ENCODE results near the gene PARM1.

Gene PARM1

DNA sequence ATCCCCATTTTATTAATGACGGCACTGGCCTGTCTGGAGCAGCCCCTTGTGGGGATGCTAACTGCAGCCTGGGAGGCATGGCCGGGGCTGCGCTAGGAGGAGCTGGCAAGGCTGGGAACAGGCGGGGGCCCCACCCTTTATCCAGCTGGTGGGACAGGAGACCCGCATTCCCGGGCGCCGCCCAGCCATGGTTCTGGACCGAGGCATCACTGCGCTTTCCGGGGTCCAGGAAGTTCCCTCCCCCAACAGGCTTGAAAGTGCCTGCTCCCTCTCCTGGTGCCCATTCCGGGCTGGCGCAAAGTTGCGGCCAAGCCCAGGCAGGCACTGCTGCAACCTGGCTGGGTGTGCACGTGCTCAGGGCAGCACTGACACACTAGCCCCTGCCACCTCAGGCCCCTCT lies 124.5 kb downstream of the PARM1 start:
- TF ChIP-seq CTCF (IDR thresholded peaks at IDR 0.05): no peak
- H3K4me1 ChIP-seq (ENCODE audit: control insufficient read depth in 1 of 2, insufficient read depth in 1 of 2, low read depth in 1 of 2, low read length in 1 of 2): no peaks in the 10 kb centered on the region

DNA sequence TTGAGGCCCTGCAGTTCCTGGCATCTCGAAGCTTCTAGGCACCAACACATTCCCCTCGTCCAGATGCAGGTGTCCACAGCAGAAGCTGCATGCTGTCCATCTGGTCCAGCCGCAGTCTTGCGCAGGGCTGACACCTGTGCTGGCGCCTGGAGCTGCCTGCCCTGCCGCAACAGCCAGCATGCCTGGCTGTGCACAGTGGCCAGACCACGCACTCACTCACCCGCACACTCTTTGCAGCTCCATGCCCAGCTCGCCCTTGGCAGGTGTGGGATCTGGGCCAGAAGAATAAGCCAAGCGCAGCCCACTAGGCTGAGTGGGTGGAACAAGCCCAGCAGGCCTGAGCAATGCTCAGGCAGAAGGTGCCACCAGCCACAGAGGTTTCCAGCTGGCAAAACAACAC lies 125.6 kb downstream of the PARM1 start:
- no peak for TF ChIP-seq CTCF (IDR thresholded peaks at IDR 0.05)
- Histone ChIP-seq H3K9me3 (no peaks in the 10 kb centered on the region), H3K27ac (no peak overlapping the region), H3K4me1 (ENCODE audit: control insufficient read depth in 1 of 2, insufficient read depth in 1 of 2, low read depth in 1 of 2, low read length in 1 of 2) (no peaks in the 10 kb centered on the region), H3K36me3 (no peaks in the 10 kb centered on the region), H3K4me3 (ENCODE audit: low read depth in 1 of 2, low read length in 1 of 2) (no peak overlapping the region), H3K27me3 (no peaks in the 10 kb centered on the region)

More for the DNA sequence above, 124.5 kb downstream of the PARM1 start:
- Histone ChIP-seq H3K36me3 (no peaks in the 10 kb centered on the region), H3K9me3 (no peaks in the 10 kb centered on the region), H3K27me3 (no peaks in the 10 kb centered on the region), H3K4me3 (ENCODE audit: low read depth in 1 of 2, low read length in 1 of 2) (no peak overlapping the region), H3K27ac (no peak overlapping the region)

DNA sequence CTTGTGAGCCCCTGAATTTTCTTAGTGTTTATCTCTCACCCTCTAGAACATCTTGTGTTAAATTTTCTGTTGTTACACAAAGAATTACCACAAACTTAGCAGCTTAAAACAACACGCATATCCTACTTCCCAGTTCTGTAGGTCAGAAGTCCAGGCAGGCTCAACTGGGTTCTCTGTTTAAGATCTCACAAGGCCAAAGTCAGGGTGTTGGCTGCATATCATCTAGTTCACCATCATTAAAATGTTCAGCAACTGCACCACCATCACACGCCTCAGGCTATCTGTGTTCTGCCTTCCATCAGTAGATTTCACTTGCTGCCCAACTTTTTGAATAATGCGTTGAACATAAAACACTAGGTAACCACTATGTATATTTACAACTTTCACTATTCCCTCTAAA lies 130.5 kb downstream of the PARM1 start:
- TF ChIP-seq CTCF (IDR thresholded peaks at IDR 0.05): no peak
- Histone ChIP-seq H3K4me3 (ENCODE audit: low read depth in 1 of 2, low read length in 1 of 2) (no peak overlapping the region), H3K9me3 (no peaks in the 10 kb centered on the region)

GRCh38 chr4:75065909-75066308 lies 133.0 kb downstream of the PARM1 start:
- H3K36me3 ChIP-seq: no peaks in the 10 kb centered on the region
- H3K27me3 ChIP-seq: no peaks in the 10 kb centered on the region
- H3K4me3 ChIP-seq (ENCODE audit: low read depth in 1 of 2, low read length in 1 of 2): no peak overlapping the region
- H3K9me3 ChIP-seq: no peaks in the 10 kb centered on the region
- no peaks in the 10 kb centered on the region for H3K4me1 ChIP-seq (ENCODE audit: control insufficient read depth in 1 of 2, insufficient read depth in 1 of 2, low read depth in 1 of 2, low read length in 1 of 2)
- no peak for TF ChIP-seq CTCF (IDR thresholded peaks at IDR 0.05)
- H3K27ac ChIP-seq: no peak overlapping the region

More for the DNA sequence above, 130.5 kb downstream of the PARM1 start:
- Histone ChIP-seq H3K4me1 (ENCODE audit: control insufficient read depth in 1 of 2, insufficient read depth in 1 of 2, low read depth in 1 of 2, low read length in 1 of 2) (no peaks in the 10 kb centered on the region), H3K27ac (no peak overlapping the region), H3K27me3 (no peaks in the 10 kb centered on the region), H3K36me3 (no peaks in the 10 kb centered on the region)

- no peak for TF ChIP-seq CTCF (IDR thresholded peaks at IDR 0.05)
- Histone ChIP-seq H3K4me3 (ENCODE audit: low read depth in 1 of 2, low read length in 1 of 2) (no peak overlapping the region), H3K9me3 (no peaks in the 10 kb centered on the region), H3K27ac (no peak overlapping the region), H3K4me1 (ENCODE audit: control insufficient read depth in 1 of 2, insufficient read depth in 1 of 2, low read depth in 1 of 2, low read length in 1 of 2) (no peaks in the 10 kb centered on the region), H3K27me3 (no peaks in the 10 kb centered on the region), H3K36me3 (no peaks in the 10 kb centered on the region)
Measured at GRCh38 chr4:75069493-75070074, 136.7 kb downstream of the PARM1 start.

DNA sequence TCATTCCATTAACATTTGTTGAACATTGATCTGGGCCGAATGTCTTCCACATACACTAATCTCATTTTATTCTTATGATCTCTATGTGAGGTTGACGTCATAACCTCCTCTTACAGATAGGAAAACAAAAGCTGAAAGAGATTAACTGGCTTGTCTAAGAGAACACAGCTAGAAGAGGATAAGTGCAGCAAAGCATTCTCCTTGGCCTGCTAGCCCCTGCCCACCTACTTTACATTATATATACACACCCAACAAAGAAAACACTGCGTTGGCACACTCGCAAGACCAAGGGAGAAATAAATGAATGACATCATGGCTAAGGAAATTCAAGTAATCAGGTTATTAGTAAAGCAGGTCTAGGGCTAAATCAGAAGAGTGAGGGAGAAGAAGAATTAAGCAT lies 138.4 kb downstream of the PARM1 start:
- Histone ChIP-seq H3K4me1 (ENCODE audit: control insufficient read depth in 1 of 2, insufficient read depth in 1 of 2, low read depth in 1 of 2, low read length in 1 of 2) (no peaks in the 10 kb centered on the region), H3K27me3 (no peaks in the 10 kb centered on the region), H3K4me3 (ENCODE audit: low read depth in 1 of 2, low read length in 1 of 2) (no peak overlapping the region), H3K27ac (no peak overlapping the region), H3K9me3 (no peaks in the 10 kb centered on the region), H3K36me3 (no peaks in the 10 kb centered on the region)
- no peak for TF ChIP-seq CTCF (IDR thresholded peaks at IDR 0.05)

Data from neutrophil (primary cell).